ENCODE data around the gene KCNAB1.

Gene KCNAB1

GRCh38 chr3:156507285-156507684 lies 386.9 kb downstream of the KCNAB1 start:
- DNase-seq, result no peak

- peak in 2 of 14 donors; percentile 23 to 45 for DNase-seq
These were observed 389.1 kb downstream of the KCNAB1 start for GRCh38 chr3:156509189-156510174.

GRCh38 chr3:156511987-156512677 lies 391.8 kb downstream of the KCNAB1 start:
- no peak for DNase-seq

- no peak for DNase-seq
These were observed 393.2 kb downstream of the KCNAB1 start for GRCh38 chr3:156513619-156514018.

- peak in 1 of 14 donors; percentile 65 for DNase-seq
These were observed 395.9 kb downstream of the KCNAB1 start for GRCh38 chr3:156516284-156516683.

- DNase-seq, result no peak
These were observed 396.6 kb downstream of the KCNAB1 start for GRCh38 chr3:156516961-156517360.

- DNase-seq, result no peak
These were observed 398.3 kb downstream of the KCNAB1 start for GRCh38 chr3:156518726-156519125.

GRCh38 chr3:156519758-156520162 lies 399.4 kb downstream of the KCNAB1 start:
- DNase-seq, result no peak

- DNase-seq, result no peak
These were observed 402.3 kb downstream of the KCNAB1 start for GRCh38 chr3:156522673-156523072.

GRCh38 chr3:156525808-156526207 lies 405.4 kb downstream of the KCNAB1 start:
- DNase-seq, result no peak

- no peak for DNase-seq
These were observed 406.7 kb downstream of the KCNAB1 start for GRCh38 chr3:156527060-156527459.

GRCh38 chr3:156530980-156531379 lies 410.6 kb downstream of the KCNAB1 start:
- DNase-seq, result peak in 1 of 14 donors; percentile 14

- no peak for DNase-seq
These were observed 412.4 kb downstream of the KCNAB1 start for GRCh38 chr3:156532730-156533129.

GRCh38 chr3:156533205-156533604 lies 412.8 kb downstream of the KCNAB1 start:
- no peak for DNase-seq

GRCh38 chr3:156535162-156535627 lies 414.8 kb downstream of the KCNAB1 start:
- DNase-seq, result peak in 10 of 14 donors; percentile 8 to 86 (median 31)

- no peak for DNase-seq
These were observed 415.4 kb downstream of the KCNAB1 start for GRCh38 chr3:156535798-156536197.

GRCh38 chr3:156536524-156537316 lies 416.3 kb downstream of the KCNAB1 start:
- no peak for DNase-seq

GRCh38 chr3:156539051-156539450 lies 418.7 kb downstream of the KCNAB1 start:
- DNase-seq, result no peak

- no peak for DNase-seq
These were observed 419.4 kb downstream of the KCNAB1 start for GRCh38 chr3:156539802-156540201.

GRCh38 chr3:156542101-156543042 lies 422.0 kb downstream of the KCNAB1 start:
- no peak for DNase-seq

GRCh38 chr3:156543043-156543555 lies 422.7 kb downstream of the KCNAB1 start:
- DNase-seq, result no peak

Measured in C1 segment of cervical spinal cord (tissue), 14 donors.